Measurements from ENCODE around the gene PITPNC1.

Gene PITPNC1

GRCh38 chr17:67557052-67557845 is 180.2 kb downstream of the PITPNC1 start:
- Histone ChIP-seq H3K27me3 (ENCODE audit: control insufficient read depth, insufficient read depth, low read length, poor library complexity, severe bottlenecking) (no peaks in the 10 kb centered on the region), H3K27ac (ENCODE audit: insufficient read depth, low read depth, low read length, poor library complexity, severe bottlenecking) (no peak overlapping the region), H3K4me1 (ENCODE audit: control insufficient read depth, insufficient read depth, low read length) (no peaks in the 10 kb centered on the region), H3K4me3 (ENCODE audit: insufficient read depth, low read depth, low read length) (no peak overlapping the region), H3K9me3 (ENCODE audit: control insufficient read depth, low read length) (no peaks in the 10 kb centered on the region), H3K36me3 (ENCODE audit: control insufficient read depth, insufficient read depth, low read length) (no peaks in the 10 kb centered on the region)
- 94 to 95% methylated on average over 11 of the region's 11 CpGs for WGBS, 2 experiments

- Histone ChIP-seq H3K27ac (ENCODE audit: insufficient read depth, low read depth, low read length, poor library complexity, severe bottlenecking) (no peak overlapping the region), H3K27me3 (ENCODE audit: control insufficient read depth, insufficient read depth, low read length, poor library complexity, severe bottlenecking) (no peaks in the 10 kb centered on the region), H3K4me3 (ENCODE audit: insufficient read depth, low read depth, low read length) (no peak overlapping the region), H3K4me1 (ENCODE audit: control insufficient read depth, insufficient read depth, low read length) (no peaks in the 10 kb centered on the region), H3K36me3 (ENCODE audit: control insufficient read depth, insufficient read depth, low read length) (no peaks in the 10 kb centered on the region), H3K9me3 (ENCODE audit: control insufficient read depth, low read length) (no peaks in the 10 kb centered on the region)
- WGBS, 2 experiments = 91 to 92% methylated on average over 4 to 5 of the region's 5 CpGs
These were observed 180.8 kb downstream of the PITPNC1 start for GRCh38 chr17:67557921-67558320.

GRCh38 chr17:67558740-67559380 is 181.8 kb downstream of the PITPNC1 start:
- Histone ChIP-seq H3K27ac (ENCODE audit: insufficient read depth, low read depth, low read length, poor library complexity, severe bottlenecking) (no peak overlapping the region), H3K36me3 (ENCODE audit: control insufficient read depth, insufficient read depth, low read length) (no peaks in the 10 kb centered on the region), H3K4me3 (ENCODE audit: insufficient read depth, low read depth, low read length) (no peak overlapping the region), H3K4me1 (ENCODE audit: control insufficient read depth, insufficient read depth, low read length) (no peaks in the 10 kb centered on the region), H3K9me3 (ENCODE audit: control insufficient read depth, low read length) (no peaks in the 10 kb centered on the region), H3K27me3 (ENCODE audit: control insufficient read depth, insufficient read depth, low read length, poor library complexity, severe bottlenecking) (no peaks in the 10 kb centered on the region)
- WGBS, 2 experiments = 90 to 93% methylated on average over 5 of the region's 5 CpGs

GRCh38 chr17:67559381-67559966 is 182.4 kb downstream of the PITPNC1 start:
- Histone ChIP-seq H3K27me3 (ENCODE audit: control insufficient read depth, insufficient read depth, low read length, poor library complexity, severe bottlenecking) (no peaks in the 10 kb centered on the region), H3K4me1 (ENCODE audit: control insufficient read depth, insufficient read depth, low read length) (no peaks in the 10 kb centered on the region), H3K4me3 (ENCODE audit: insufficient read depth, low read depth, low read length) (no peak overlapping the region), H3K27ac (ENCODE audit: insufficient read depth, low read depth, low read length, poor library complexity, severe bottlenecking) (no peak overlapping the region), H3K36me3 (ENCODE audit: control insufficient read depth, insufficient read depth, low read length) (no peaks in the 10 kb centered on the region), H3K9me3 (ENCODE audit: control insufficient read depth, low read length) (no peaks in the 10 kb centered on the region)
- WGBS, 2 experiments = 89 to 92% methylated on average over 8 to 10 of the region's 10 CpGs

- no peak overlapping the region for H3K4me3 ChIP-seq (ENCODE audit: insufficient read depth, low read depth, low read length)
- H3K27me3 ChIP-seq (ENCODE audit: control insufficient read depth, insufficient read depth, low read length, poor library complexity, severe bottlenecking) = no peaks in the 10 kb centered on the region
- H3K36me3 ChIP-seq (ENCODE audit: control insufficient read depth, insufficient read depth, low read length) = no peaks in the 10 kb centered on the region
- no peak overlapping the region for H3K27ac ChIP-seq (ENCODE audit: insufficient read depth, low read depth, low read length, poor library complexity, severe bottlenecking)
- WGBS, 2 experiments = 90 to 92% methylated on average over 10 of the region's 10 CpGs
- no peaks in the 10 kb centered on the region for H3K9me3 ChIP-seq (ENCODE audit: control insufficient read depth, low read length)
- no peaks in the 10 kb centered on the region for H3K4me1 ChIP-seq (ENCODE audit: control insufficient read depth, insufficient read depth, low read length)
These were observed 184.9 kb downstream of the PITPNC1 start for GRCh38 chr17:67562005-67562404.

- Histone ChIP-seq H3K9me3 (ENCODE audit: control insufficient read depth, low read length) (no peaks in the 10 kb centered on the region), H3K27ac (ENCODE audit: insufficient read depth, low read depth, low read length, poor library complexity, severe bottlenecking) (no peak overlapping the region)
These were observed 186.7 kb downstream of the PITPNC1 start for GRCh38 chr17:67563692-67564228.

GRCh38 chr17:67565068-67565467 is 188.0 kb downstream of the PITPNC1 start:
- Histone ChIP-seq H3K4me1 (ENCODE audit: control insufficient read depth, insufficient read depth, low read length) (no peaks in the 10 kb centered on the region), H3K9me3 (ENCODE audit: control insufficient read depth, low read length) (no peaks in the 10 kb centered on the region), H3K27me3 (ENCODE audit: control insufficient read depth, insufficient read depth, low read length, poor library complexity, severe bottlenecking) (no peaks in the 10 kb centered on the region), H3K36me3 (ENCODE audit: control insufficient read depth, insufficient read depth, low read length) (no peaks in the 10 kb centered on the region), H3K27ac (ENCODE audit: insufficient read depth, low read depth, low read length, poor library complexity, severe bottlenecking) (no peak overlapping the region), H3K4me3 (ENCODE audit: insufficient read depth, low read depth, low read length) (no peak overlapping the region)
- WGBS, 2 experiments = 94 to 98% methylated on average over 2 of the region's 2 CpGs

More at GRCh38 chr17:67563692-67564228, 186.7 kb downstream of the PITPNC1 start:
- H3K36me3 ChIP-seq (ENCODE audit: control insufficient read depth, insufficient read depth, low read length) = no peaks in the 10 kb centered on the region
- no peaks in the 10 kb centered on the region for H3K27me3 ChIP-seq (ENCODE audit: control insufficient read depth, insufficient read depth, low read length, poor library complexity, severe bottlenecking)
- no peak overlapping the region for H3K4me3 ChIP-seq (ENCODE audit: insufficient read depth, low read depth, low read length)
- H3K4me1 ChIP-seq (ENCODE audit: control insufficient read depth, insufficient read depth, low read length) = no peaks in the 10 kb centered on the region

GRCh38 chr17:67566656-67567055 is 189.6 kb downstream of the PITPNC1 start:
- 94 to 97% methylated on average over 2 to 3 of the region's 3 CpGs for WGBS, 2 experiments
- no peak overlapping the region for H3K27ac ChIP-seq (ENCODE audit: insufficient read depth, low read depth, low read length, poor library complexity, severe bottlenecking)
- H3K9me3 ChIP-seq (ENCODE audit: control insufficient read depth, low read length) = no peaks in the 10 kb centered on the region
- H3K4me1 ChIP-seq (ENCODE audit: control insufficient read depth, insufficient read depth, low read length) = no peaks in the 10 kb centered on the region
- H3K4me3 ChIP-seq (ENCODE audit: insufficient read depth, low read depth, low read length) = no peak overlapping the region
- H3K36me3 ChIP-seq (ENCODE audit: control insufficient read depth, insufficient read depth, low read length) = no peaks in the 10 kb centered on the region
- no peaks in the 10 kb centered on the region for H3K27me3 ChIP-seq (ENCODE audit: control insufficient read depth, insufficient read depth, low read length, poor library complexity, severe bottlenecking)

- Histone ChIP-seq H3K4me3 (ENCODE audit: insufficient read depth, low read depth, low read length) (no peak overlapping the region), H3K9me3 (ENCODE audit: control insufficient read depth, low read length) (no peaks in the 10 kb centered on the region), H3K4me1 (ENCODE audit: control insufficient read depth, insufficient read depth, low read length) (no peaks in the 10 kb centered on the region), H3K27ac (ENCODE audit: insufficient read depth, low read depth, low read length, poor library complexity, severe bottlenecking) (no peak overlapping the region), H3K36me3 (ENCODE audit: control insufficient read depth, insufficient read depth, low read length) (no peaks in the 10 kb centered on the region), H3K27me3 (ENCODE audit: control insufficient read depth, insufficient read depth, low read length, poor library complexity, severe bottlenecking) (no peaks in the 10 kb centered on the region)
- 89 to 90% methylated on average over 5 of the region's 5 CpGs for WGBS, 2 experiments
These were observed 192.0 kb downstream of the PITPNC1 start for GRCh38 chr17:67569015-67569451.

GRCh38 chr17:67569873-67570272 is 192.8 kb downstream of the PITPNC1 start:
- Histone ChIP-seq H3K27ac (ENCODE audit: insufficient read depth, low read depth, low read length, poor library complexity, severe bottlenecking) (no peak overlapping the region), H3K9me3 (ENCODE audit: control insufficient read depth, low read length) (no peaks in the 10 kb centered on the region)

More at GRCh38 chr17:67569873-67570272, 192.8 kb downstream of the PITPNC1 start:
- Histone ChIP-seq H3K4me1 (ENCODE audit: control insufficient read depth, insufficient read depth, low read length) (no peaks in the 10 kb centered on the region), H3K4me3 (ENCODE audit: insufficient read depth, low read depth, low read length) (no peak overlapping the region), H3K36me3 (ENCODE audit: control insufficient read depth, insufficient read depth, low read length) (no peaks in the 10 kb centered on the region), H3K27me3 (ENCODE audit: control insufficient read depth, insufficient read depth, low read length, poor library complexity, severe bottlenecking) (no peaks in the 10 kb centered on the region)
- 81 to 88% methylated on average over 6 of the region's 6 CpGs for WGBS, 2 experiments
